ENCODE results near the gene DHX34.

DNA sequence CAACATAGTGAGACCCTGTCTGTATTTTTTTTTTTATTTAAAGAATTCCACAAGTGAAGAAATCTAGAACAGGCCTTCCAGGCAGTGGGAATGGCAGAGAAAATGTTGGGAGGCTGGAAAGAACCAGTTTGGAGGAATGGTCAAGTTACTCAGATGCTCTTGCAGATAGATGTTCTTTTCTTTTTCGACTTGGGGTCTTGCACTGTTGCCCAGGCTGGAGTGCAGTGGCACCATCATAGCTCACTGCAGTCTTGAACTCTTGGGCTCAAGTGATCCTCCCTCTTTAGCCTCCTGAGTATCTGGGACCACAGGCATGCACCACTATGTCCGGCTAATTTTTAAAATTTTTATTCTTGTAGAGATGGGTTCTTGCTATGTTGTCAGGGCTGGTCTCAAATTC is 38.8 kb upstream of the DHX34 start:
- no peak for TF ChIP-seq EZH2 (IDR thresholded peaks at IDR 0.05; ENCODE audit: insufficient read depth, poor library complexity, severe bottlenecking)
- no peak for TF ChIP-seq EZH2phosphoT487 (IDR thresholded peaks at IDR 0.05; ENCODE audit: insufficient read depth, low read depth)
